ENCODE data around the gene MME. TPM values are rescaled to one million over a fixed set of nuclear protein-coding genes. Genes with fewer than 3 reads are reported as not detected.

MME gene
- total RNA-seq, 1 donor from 2014 or later = 0.91 TPM

DNA sequence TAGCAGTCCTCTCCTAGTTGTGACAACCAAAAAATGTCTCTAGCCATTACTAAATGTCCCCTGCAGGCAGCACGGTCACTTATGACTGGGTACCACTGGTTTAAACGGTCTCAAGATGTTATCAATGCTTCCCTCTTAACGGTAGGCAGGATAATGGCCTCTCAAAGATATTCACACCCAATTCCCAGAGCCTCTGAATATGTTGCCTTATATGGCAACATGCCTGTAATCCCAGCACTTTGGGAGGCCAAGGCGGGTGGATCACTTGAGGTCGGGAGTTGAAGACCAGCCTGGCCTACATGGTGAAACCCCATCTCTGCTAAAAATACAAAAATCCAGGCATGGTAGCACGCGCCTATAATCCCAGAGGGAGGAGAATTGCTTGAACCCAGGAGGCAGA is 9.4 kb downstream of the MME start:
- H3K36me3 Mint-ChIP-seq (ENCODE audit: low read depth) = no peaks in the 10 kb centered on the region
- no peaks in the 10 kb centered on the region for H3K9me3 Mint-ChIP-seq
- no peak overlapping the region for H3K27ac Mint-ChIP-seq (ENCODE audit: unreplicated experiment)
- H3K4me3 Mint-ChIP-seq = no peak overlapping the region
- no peak for DNase-seq (ENCODE audit: low read depth, low spot score)
- TF ChIP-seq, protein P1, sequence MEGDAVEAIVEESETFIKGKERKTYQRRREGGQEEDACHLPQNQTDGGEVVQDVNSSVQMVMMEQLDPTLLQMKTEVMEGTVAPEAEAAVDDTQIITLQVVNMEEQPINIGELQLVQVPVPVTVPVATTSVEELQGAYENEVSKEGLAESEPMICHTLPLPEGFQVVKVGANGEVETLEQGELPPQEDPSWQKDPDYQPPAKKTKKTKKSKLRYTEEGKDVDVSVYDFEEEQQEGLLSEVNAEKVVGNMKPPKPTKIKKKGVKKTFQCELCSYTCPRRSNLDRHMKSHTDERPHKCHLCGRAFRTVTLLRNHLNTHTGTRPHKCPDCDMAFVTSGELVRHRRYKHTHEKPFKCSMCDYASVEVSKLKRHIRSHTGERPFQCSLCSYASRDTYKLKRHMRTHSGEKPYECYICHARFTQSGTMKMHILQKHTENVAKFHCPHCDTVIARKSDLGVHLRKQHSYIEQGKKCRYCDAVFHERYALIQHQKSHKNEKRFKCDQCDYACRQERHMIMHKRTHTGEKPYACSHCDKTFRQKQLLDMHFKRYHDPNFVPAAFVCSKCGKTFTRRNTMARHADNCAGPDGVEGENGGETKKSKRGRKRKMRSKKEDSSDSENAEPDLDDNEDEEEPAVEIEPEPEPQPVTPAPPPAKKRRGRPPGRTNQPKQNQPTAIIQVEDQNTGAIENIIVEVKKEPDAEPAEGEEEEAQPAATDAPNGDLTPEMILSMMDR (conservative IDR thresholded peaks at IDR 0.05) = no peak
- H3K4me1 Mint-ChIP-seq = no peaks in the 10 kb centered on the region
- peaks cover 8% of the 10 kb centered on the region for H3K27me3 Mint-ChIP-seq (ENCODE audit: low read depth)

DNA sequence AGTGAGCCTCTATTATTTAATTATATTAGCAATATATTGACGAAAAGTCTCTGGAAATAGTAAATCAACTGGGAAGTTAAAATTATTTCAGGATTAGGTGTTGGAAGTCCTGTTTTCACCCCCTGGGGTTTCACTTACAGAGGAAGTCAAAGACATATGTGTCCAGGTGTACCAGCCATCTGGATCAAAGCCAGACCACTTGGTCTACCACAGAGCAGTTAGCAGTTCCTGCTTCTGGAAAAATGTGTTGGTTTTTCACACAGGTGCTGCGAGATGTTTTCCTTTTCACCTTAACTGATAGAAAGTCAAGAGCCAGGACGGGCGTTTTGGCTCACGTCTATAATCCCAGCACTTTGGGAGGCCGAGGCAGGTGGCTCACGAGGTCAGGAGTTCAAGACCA is 13.1 kb downstream of the MME start:
- TF ChIP-seq, protein P1 (conservative IDR thresholded peaks at IDR 0.05) = no peak
- H3K27me3 Mint-ChIP-seq (ENCODE audit: low read depth) = no peaks in the 10 kb centered on the region
- no peak overlapping the region for H3K4me3 Mint-ChIP-seq
- no peak for DNase-seq (ENCODE audit: low read depth, low spot score)
- no peaks in the 10 kb centered on the region for H3K36me3 Mint-ChIP-seq (ENCODE audit: low read depth)
- peaks cover 3% of the 10 kb centered on the region for H3K9me3 Mint-ChIP-seq
- no peaks in the 10 kb centered on the region for H3K4me1 Mint-ChIP-seq
- H3K27ac Mint-ChIP-seq (ENCODE audit: unreplicated experiment) = no peak overlapping the region

DNA sequence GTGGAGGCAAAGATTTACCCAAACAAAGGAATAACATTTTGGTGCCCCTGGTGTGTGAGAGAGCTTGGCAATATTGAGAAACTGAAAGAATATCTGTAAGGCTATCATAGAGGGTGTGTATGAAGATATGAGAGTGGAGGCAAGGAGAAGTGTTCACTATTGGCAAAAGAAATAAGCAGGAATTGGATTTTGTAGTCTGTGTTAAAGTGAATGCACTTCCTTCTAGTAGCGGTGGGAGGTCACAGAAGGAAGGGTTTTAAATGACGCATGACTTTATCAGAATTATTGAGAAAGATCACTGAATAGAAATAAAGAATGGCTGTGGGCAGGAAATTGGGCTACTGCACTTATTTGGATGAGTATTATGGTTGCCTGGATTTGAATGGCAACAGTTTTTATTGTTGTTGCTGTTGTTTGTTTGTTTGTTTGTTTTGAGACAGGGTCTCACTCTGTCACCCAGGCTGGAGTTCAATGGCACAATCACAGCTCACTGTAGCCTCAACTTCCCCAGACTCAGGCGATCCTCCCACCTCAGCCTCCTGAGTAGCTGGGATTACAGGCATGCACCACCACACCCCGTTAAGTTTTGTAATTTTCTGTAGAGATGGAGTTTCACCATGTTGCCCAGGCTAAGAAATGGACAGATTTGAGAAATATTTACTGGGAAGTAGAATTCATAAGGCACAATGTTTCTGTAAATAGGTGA is 16.3 kb downstream of the MME start:
- TF ChIP-seq, protein P1 (conservative IDR thresholded peaks at IDR 0.05) = no peak

DNA sequence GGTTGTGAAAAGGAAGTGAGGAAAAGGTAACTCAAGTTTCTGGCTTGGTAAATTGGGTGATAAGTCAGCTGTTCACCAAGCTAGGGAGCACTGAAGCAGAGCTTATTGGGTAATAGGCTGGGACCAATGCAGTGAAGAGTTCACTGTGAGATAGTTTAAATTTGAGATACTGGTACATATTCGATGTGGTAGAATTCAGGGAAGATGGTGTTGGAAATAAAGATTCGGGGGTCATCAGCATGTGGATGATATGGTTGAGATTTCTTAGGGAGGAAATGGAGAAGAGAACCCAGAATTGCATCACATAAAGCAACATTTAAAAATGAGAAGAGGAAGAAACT is 16.9 kb downstream of the MME start:
- TF ChIP-seq, protein P1 (conservative IDR thresholded peaks at IDR 0.05) = no peak
- Mint-ChIP-seq H3K4me1 (no peaks in the 10 kb centered on the region), H3K27me3 (ENCODE audit: low read depth) (no peaks in the 10 kb centered on the region)

More for the DNA sequence above, 16.3 kb downstream of the MME start:
- Mint-ChIP-seq H3K9me3 (peaks cover 7% of the 10 kb centered on the region), H3K4me1 (no peaks in the 10 kb centered on the region), H3K4me3 (no peak overlapping the region), H3K27ac (ENCODE audit: unreplicated experiment) (no peak overlapping the region), H3K36me3 (ENCODE audit: low read depth) (no peaks in the 10 kb centered on the region), H3K27me3 (ENCODE audit: low read depth) (no peaks in the 10 kb centered on the region)
- no peak for DNase-seq (ENCODE audit: low read depth, low spot score)

DNA sequence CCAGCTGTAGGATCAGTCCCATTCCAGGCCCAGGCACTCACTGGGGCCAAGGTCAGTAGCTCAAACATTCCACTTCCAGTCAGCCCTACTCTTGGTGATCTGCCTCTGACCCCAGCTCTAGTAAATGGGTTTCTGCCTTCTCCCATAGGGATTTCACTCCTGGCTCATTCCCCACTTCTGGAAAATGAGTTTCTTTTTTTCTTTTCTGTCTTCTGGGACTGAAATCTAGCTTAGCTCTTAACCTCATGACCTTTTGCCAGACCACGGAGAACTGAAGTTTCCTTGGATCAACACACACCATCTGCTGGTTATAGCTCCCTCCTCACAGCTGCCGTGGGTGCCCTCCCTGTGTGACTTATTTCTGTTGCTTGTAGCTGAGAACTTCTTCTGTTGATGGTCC is 21.3 kb downstream of the MME start:
- Mint-ChIP-seq H3K27ac (ENCODE audit: unreplicated experiment) (no peak overlapping the region), H3K9me3 (peaks cover 7% of the 10 kb centered on the region), H3K27me3 (ENCODE audit: low read depth) (no peaks in the 10 kb centered on the region), H3K4me3 (no peak overlapping the region), H3K36me3 (ENCODE audit: low read depth) (no peaks in the 10 kb centered on the region), H3K4me1 (no peaks in the 10 kb centered on the region)
- TF ChIP-seq, protein P1 (conservative IDR thresholded peaks at IDR 0.05) = no peak
- no peak for DNase-seq (ENCODE audit: low read depth, low spot score)

More for the DNA sequence above, 16.9 kb downstream of the MME start:
- Mint-ChIP-seq H3K9me3 (peaks cover 7% of the 10 kb centered on the region), H3K27ac (ENCODE audit: unreplicated experiment) (no peak overlapping the region), H3K4me3 (no peak overlapping the region), H3K36me3 (ENCODE audit: low read depth) (no peaks in the 10 kb centered on the region)
- DNase-seq (ENCODE audit: low read depth, low spot score) = no peak
